ENCODE data around the gene CYP21A2. TPM values are rescaled to one million over a fixed set of nuclear protein-coding genes. Genes with fewer than 3 reads are reported as not detected.
"Not testable (repeated sequence)": the region's sequence is repeated elsewhere in the genome, so short reads cannot be mapped to it uniquely, and the experiment has no call there.

CYP21A2 gene
- polyA plus RNA-seq, 4 donors = 0.27 to 1.2 (median 0.95) TPM

GRCh38 chr6:32028631-32029030, 9.6 kb upstream of the CYP21A2 start:
- DNase-seq (ENCODE audit: low read depth in 4 of 4, low spot score in 3 of 4) = not testable (repeated sequence)

GRCh38 chr6:32029553-32029952, 8.7 kb upstream of the CYP21A2 start:
- DNase-seq (ENCODE audit: low read depth in 4 of 4, low spot score in 3 of 4) = not testable (repeated sequence)

- DNase-seq (ENCODE audit: low read depth in 4 of 4, low spot score in 3 of 4) = not testable (repeated sequence)
These were observed 2.8 kb upstream of the CYP21A2 start for GRCh38 chr6:32035283-32036013.

GRCh38 chr6:32037136-32037535, 1.1 kb upstream of the CYP21A2 start:
- not testable (repeated sequence) for DNase-seq (ENCODE audit: low read depth in 4 of 4, low spot score in 3 of 4)

- not testable (repeated sequence) for DNase-seq (ENCODE audit: low read depth in 4 of 4, low spot score in 3 of 4)
These were observed 663 bp downstream of the CYP21A2 start for GRCh38 chr6:32038878-32039277.

- DNase-seq (ENCODE audit: low read depth in 4 of 4, low spot score in 3 of 4) = not testable (repeated sequence)
These were observed 1.4 kb downstream of the CYP21A2 start for GRCh38 chr6:32039321-32040274.

- not testable (repeated sequence) for DNase-seq (ENCODE audit: low read depth in 4 of 4, low spot score in 3 of 4)
These were observed 2.3 kb downstream of the CYP21A2 start for GRCh38 chr6:32040299-32041049.

GRCh38 chr6:32041050-32041321, 2.8 kb downstream of the CYP21A2 start:
- DNase-seq (ENCODE audit: low read depth in 4 of 4, low spot score in 3 of 4) = not testable (repeated sequence)

GRCh38 chr6:32041385-32041784, 3.2 kb downstream of the CYP21A2 start:
- DNase-seq (ENCODE audit: low read depth in 4 of 4, low spot score in 3 of 4) = not testable (repeated sequence)

GRCh38 chr6:32042276-32042675, 4.1 kb downstream of the CYP21A2 start:
- not testable (repeated sequence) for DNase-seq (ENCODE audit: low read depth in 4 of 4, low spot score in 3 of 4)

- DNase-seq (ENCODE audit: low read depth in 4 of 4, low spot score in 3 of 4) = not testable (repeated sequence)
These were observed 5.6 kb downstream of the CYP21A2 start for GRCh38 chr6:32043589-32044380.

- DNase-seq (ENCODE audit: low read depth in 4 of 4, low spot score in 3 of 4) = not testable (repeated sequence)
These were observed 6.7 kb downstream of the CYP21A2 start for GRCh38 chr6:32044916-32045315.

GRCh38 chr6:32045811-32046449, 7.7 kb downstream of the CYP21A2 start:
- DNase-seq (ENCODE audit: low read depth in 4 of 4, low spot score in 3 of 4) = no peak

GRCh38 chr6:32046450-32047083, 8.4 kb downstream of the CYP21A2 start:
- DNase-seq (ENCODE audit: low read depth in 4 of 4, low spot score in 3 of 4) = no peak

GRCh38 chr6:32047084-32047478, 8.9 kb downstream of the CYP21A2 start:
- DNase-seq (ENCODE audit: low read depth in 4 of 4, low spot score in 3 of 4) = no peak

GRCh38 chr6:32047539-32047854, 9.3 kb downstream of the CYP21A2 start:
- DNase-seq (ENCODE audit: low read depth in 4 of 4, low spot score in 3 of 4) = no peak

- peak in 3 of 4 donors; percentile 26 to 38 (median 38) for DNase-seq (ENCODE audit: low read depth in 4 of 4, low spot score in 3 of 4)
These were observed 9.9 kb downstream of the CYP21A2 start for GRCh38 chr6:32047855-32048766.

GRCh38 chr6:32049149-32049548, 10.9 kb downstream of the CYP21A2 start:
- DNase-seq (ENCODE audit: low read depth in 4 of 4, low spot score in 3 of 4) = not testable (repeated sequence)

Data from right renal pelvis (tissue), 4 donors.